HG03175 (cell line): ENCODE data around the gene CD22.

ENCODE experiments used
- ATAC-seq: cut with Tn5 transposase; IDR thresholded peaks from one replicate; pipeline ENCODE4 v1.9.1; 2021; ENCODE audit warnings: mild to moderate bottlenecking, moderate library complexity; ENCODE audit not compliant: unreplicated experiment

The CD22 gene

DNA sequence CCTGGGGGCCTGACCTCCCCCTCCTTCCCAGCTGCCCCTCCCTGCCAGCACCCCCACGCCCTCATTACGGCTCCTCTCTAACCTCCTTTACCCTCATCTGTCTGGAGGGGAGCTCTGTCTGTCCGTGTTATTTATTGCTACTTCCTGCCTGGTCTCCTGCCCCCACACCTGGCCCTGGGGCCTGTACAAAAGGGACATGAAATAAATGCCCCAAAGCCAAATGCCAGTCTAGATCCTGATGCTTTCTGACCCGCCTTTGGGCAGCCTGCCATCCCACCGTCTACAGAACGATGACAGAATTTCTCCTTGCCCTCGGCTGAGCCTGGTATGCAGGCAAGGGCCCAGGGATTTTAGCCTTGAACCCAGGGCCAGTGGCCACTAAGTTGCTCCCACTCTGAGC, 15.4 kb upstream of the CD22 start:
- ATAC-seq, result no peak

DNA sequence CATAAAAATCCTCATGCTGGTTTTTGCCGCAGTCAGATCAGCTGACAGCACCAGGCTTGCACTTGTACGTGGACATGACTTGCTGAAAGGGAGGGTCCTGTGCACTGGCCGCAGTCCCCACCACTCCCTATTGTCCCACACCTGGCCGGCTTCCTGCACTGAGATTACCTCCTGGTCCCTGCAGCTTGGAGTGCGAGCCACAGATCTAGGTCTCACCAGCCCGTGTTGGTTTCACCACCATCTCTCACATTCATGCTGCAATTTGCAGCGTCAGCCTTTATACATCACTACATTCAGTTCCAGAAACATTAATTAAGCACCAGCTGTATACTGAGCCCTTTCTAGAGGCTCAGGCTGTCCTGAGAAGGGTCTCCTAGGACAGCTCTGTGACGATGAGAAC, 15.0 kb upstream of the CD22 start:
- ATAC-seq, result no peak

DNA sequence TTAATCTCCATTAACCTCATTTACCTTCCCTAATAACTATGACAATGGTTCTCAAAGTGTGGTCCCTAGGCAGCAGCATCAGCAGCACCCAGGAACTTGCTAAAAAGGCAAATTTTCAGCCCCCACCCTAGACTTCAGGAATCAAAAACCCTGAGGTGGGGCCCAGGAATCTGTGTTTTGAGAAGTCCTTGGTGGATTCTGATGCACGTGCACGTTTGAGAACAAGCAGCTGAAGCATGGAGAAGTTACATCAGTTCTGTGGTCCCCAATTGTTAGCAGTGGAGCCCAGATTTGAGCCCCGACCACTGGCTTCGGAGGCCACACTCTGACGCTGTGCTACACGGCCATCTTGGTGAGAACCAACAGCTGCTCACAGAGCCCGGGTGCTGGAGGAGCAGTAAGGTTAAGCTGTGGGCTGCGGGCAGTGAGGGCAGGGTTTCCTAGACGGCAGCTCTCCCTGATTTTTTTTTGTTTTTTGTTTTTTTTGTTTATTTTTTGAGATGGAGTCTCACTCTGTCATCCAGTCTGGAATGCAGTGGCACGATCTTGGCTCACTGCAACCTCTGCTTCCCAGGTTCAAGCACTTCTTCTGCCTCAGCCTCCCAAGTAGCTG, 14.0 kb upstream of the CD22 start:
- ATAC-seq, result no peak

DNA sequence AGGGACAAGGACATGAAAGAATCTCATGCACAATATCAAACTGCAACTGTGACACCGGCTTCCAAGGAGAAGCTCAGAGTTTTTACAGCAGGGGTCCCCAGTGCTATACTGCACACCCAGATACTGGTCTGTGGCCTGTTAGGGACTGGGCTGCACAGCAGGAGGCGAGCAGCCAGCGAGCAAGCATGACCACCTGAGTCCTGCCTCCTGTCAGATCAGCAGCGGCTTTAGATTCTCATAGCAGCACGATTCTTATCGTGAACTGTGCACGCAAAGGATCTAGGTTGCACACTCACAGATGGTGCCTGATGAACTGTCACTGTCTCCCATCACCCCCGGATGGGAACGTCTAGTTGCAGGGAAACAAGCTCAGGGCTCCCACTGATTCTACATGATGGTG, 13.1 kb upstream of the CD22 start:
- no peak for ATAC-seq

DNA sequence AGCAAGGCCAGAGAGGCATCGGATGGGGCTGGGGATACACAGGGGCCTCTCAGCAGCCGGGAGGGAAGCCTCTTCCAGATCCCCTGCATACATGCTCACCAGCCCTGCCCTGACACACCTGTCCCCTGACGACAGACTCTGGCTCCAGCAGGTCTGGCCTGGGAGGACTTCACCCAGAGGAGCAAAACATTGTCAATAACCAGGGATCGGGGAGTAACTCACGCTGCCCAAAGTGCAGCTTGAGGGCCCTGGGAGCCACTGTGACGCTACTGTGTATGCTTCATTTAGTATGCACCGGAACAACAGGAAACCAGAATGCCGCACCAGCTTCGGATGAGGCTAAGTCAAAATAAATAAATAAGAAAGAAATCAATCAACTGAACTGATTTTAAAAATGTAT, 12.4 kb upstream of the CD22 start:
- ATAC-seq, result no peak

- ATAC-seq, result no peak
Measured at GRCh38 chr19:35317464-35318043, 11.4 kb upstream of the CD22 start.

GRCh38 chr19:35318679-35319448, 10.1 kb upstream of the CD22 start:
- ATAC-seq, result no peak

DNA sequence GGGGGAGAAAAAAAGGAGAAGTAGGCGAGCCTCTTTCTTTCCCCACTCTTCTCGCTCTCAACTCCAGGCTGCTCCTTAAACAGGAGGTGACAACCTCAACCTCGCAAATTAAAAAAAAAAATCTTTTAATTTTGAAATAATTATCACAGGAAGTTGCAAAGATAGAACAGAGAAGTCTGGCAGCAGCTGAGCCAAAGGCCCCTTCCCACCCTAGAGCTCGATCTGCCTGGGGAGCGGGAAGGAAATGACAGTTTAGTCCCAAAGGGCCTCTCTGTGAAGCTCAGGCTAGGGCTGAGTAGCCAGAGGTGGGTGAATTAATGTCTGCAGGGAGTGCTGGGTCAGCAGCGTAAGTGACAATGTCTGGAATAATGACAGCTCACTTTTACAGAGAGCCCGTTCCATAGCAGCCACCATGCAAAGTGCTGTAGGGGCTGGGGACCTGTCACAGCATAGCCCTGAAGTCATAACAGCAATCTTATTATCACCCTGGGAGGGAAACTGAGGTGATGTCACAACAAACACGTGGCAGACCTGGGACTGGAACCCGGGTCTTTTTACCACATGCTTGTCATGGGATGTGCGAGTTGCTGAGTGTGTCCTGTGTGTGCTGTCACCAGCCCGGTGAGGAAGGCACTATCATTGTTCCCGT, 8.8 kb upstream of the CD22 start:
- no peak for ATAC-seq

GRCh38 chr19:35321291-35321690, 7.7 kb upstream of the CD22 start:
- no peak for ATAC-seq

GRCh38 chr19:35322014-35322413, 7.0 kb upstream of the CD22 start:
- ATAC-seq, result no peak

DNA sequence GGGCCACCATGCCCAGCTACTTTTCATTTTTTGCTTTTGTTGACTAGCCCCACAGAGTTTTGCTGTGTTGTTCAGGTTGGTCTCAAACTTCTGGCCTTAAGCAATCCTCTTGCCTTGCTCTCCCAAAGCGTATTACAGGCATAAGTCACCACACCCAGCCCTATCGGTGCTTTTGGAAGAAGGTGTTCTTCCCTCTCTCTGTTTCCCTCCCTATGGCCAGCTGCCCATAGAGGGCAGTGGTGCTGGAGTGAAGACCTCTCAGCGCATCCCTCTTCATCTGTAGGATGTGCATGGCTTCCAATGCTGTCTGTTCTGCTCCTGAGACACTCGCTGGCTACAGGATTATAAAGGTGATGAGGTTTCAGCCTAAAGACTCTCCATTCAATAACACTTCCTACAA, 1.3 kb upstream of the CD22 start:
- no peak for ATAC-seq

DNA sequence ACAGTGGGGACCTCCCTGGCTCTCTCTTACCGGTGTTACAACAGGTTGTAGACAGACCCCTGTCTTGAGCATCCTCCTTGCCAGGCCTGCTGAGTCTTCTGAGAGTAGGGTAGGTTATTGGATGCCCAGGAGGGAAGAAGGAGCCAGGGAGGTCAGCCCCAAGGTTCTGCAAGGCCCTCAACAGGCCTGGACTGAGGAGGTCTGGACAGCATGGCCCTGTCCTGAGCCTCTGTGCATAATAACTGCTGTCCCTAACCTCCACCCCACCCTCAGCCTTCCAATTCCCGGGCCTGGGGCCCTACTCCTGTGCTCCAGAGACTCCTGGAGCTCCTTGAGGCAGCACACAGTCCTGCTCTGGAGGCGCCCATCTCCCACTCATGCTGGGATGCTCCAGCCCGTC, 336 bp downstream of the CD22 start:
- peak; percentile 7 for ATAC-seq

GRCh38 chr19:35330475-35330874, 1.5 kb downstream of the CD22 start:
- ATAC-seq, result peak; percentile 59

GRCh38 chr19:35331551-35332214, 2.7 kb downstream of the CD22 start:
- no peak for ATAC-seq

DNA sequence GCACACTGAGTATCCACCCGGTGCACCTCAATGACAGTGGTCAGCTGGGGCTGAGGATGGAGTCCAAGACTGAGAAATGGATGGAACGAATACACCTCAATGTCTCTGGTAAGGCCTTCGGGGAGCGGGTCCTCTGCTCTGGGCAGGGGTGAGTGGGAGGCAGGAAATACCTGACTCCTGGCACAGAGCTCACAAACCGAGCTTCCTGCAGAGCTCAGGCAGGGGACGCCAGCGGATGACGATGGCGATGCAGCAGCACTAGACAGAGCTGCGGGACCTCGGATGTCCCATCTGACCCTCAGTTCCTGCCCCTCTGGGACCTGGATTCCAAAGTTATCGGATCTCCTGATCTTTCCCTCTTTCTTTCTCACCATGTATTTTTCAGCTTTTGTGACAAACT, 3.8 kb downstream of the CD22 start:
- no peak for ATAC-seq

DNA sequence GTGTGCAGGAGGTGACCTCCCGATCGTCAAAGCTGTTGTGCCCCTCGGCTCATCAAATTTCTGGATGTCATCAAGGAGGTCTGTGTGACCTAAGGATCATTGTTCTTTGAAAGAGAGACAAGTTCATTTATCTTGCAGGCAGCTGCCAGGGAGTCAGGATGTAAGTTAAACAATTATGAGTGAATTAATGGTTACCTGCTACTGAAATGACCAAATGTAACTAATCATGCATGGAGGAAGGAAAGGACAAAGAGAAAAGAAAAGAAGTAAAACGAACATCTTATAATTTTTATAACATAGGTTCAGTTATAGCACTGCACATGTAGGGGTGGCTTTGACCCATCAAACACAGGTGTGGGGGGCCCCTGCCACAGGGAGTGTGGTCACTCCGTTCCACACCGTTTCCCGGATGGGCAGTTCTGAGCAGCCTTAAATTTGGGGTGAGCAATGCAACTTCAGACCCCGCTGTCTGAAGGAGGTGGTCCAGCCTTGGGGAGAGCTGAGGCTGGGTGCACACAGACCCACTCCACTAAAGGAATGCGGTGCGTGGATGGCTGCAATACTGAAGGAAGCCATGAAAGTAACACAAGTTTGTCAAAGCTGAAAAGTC, 5.3 kb downstream of the CD22 start:
- no peak for ATAC-seq

DNA sequence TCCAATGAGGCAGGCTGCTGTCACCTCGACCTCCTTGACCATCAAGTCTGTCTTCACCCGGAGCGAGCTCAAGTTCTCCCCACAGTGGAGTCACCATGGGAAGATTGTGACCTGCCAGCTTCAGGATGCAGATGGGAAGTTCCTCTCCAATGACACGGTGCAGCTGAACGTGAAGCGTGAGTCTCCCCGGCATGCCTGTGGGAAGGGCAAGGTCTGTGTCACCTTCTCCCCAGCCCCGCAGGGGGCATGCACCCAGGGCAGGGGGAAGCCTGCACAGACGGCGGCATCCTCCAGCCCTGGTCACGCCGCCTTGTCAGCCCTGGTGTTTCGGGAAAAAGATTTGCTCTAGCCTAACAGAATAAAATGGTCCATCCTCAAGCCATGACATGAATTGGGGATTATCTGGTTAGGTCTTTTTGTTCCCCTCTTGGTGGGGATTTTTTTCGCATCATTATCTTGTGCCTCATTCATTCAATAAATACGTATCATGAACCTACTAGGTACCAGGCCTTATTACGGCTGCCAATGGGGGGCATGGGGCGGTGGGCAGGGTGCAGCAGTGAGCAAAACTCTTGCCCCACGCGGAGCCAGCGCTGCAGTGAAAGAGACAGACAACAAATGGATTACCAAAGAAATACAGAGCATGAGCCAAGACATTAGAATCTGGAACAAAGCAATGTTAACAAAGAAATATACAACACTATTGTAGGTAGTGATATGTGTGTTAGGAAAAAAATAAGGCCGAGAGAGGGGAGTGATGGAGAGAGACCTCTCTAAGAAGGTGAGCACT, 7.4 kb downstream of the CD22 start:
- no peak for ATAC-seq

- ATAC-seq, result no peak
Measured at GRCh38 chr19:35337097-35337983, 8.4 kb downstream of the CD22 start.

GRCh38 chr19:35337984-35338296, 9.0 kb downstream of the CD22 start:
- ATAC-seq, result no peak
